GM12892 (cell line): ENCODE data around the gene CNTFR.

ENCODE experiments used
- DNase-seq: peaks from one replicate; pipeline ENCODE4 v3.0.0; 2011; ENCODE audit not compliant: insufficient read length
- FAIRE-seq: peaks from 2 replicates; lab custom pipeline; 2011; peaks lifted over from hg19 to GRCh38; lab: Jason Lieb, UNC
- POLR2A ChIP-seq: IDR thresholded peaks from 2 replicates; pipeline ENCODE4 v1.6.1; 2011; ENCODE audit warnings: low read depth, low read length, control low read depth
- POLR2AphosphoS5 ChIP-seq: IDR thresholded peaks from 2 replicates; pipeline ENCODE4 v1.6.1; 2011; ENCODE audit warnings: low read depth, low read length, control low read depth
- TAF1 ChIP-seq: IDR thresholded peaks from 2 replicates; pipeline ENCODE4 v1.6.1; 2011; ENCODE audit warnings: low read depth, mild to moderate bottlenecking, control low read depth, low read length, borderline replicate concordance

The CNTFR gene

GRCh38 chr9:34611811-34612787, 22.6 kb upstream of the CNTFR start, which contains the start of gene RPP25L:
TSS of gene RPP25L (minus strand) at chr9:34612097. CDS start at chr9:34611296, 801 bp downstream.
- 0 out of 2 replicates have a peak, but pooled peaks have one; percentile 51 for TF ChIP-seq TAF1
- peak; percentile 82; the same call in 1 of the 2 replicates for TF ChIP-seq POLR2A
- peak; percentile 80 for TF ChIP-seq POLR2AphosphoS5
- DNase-seq (peak; percentile 96), FAIRE-seq (peak; percentile 92)

GRCh38 chr9:34611251-34611810, 21.8 kb upstream of the CNTFR start:
- TF ChIP-seq TAF1 (no peak), POLR2AphosphoS5 (no peak), POLR2A (no peak)
- DNase-seq = no peak
- FAIRE-seq = peak; percentile 30

- FAIRE-seq (no peak), DNase-seq (no peak)
- no peak for TF ChIP-seq POLR2A
- no peak for TF ChIP-seq TAF1
These were observed 21.1 kb upstream of the CNTFR start for GRCh38 chr9:34610434-34611206.

GRCh38 chr9:34607331-34607730, 17.8 kb upstream of the CNTFR start:
- DNase-seq (no peak), FAIRE-seq (no peak)
- TF ChIP-seq POLR2A (no peak), POLR2AphosphoS5 (no peak), TAF1 (no peak)

- TF ChIP-seq POLR2A = no peak
- TF ChIP-seq POLR2AphosphoS5 = no peak
- TF ChIP-seq TAF1 = no peak
These were observed 17.4 kb upstream of the CNTFR start for GRCh38 chr9:34606905-34607304.

GRCh38 chr9:34606190-34606589, 16.7 kb upstream of the CNTFR start:
- TF ChIP-seq POLR2A (no peak), TAF1 (no peak), POLR2AphosphoS5 (no peak)
- FAIRE-seq (no peak), DNase-seq (no peak)

More at GRCh38 chr9:34606905-34607304, 17.4 kb upstream of the CNTFR start:
- FAIRE-seq (no peak), DNase-seq (no peak)

- TF ChIP-seq POLR2A = no peak
- TF ChIP-seq POLR2AphosphoS5 = no peak
- peak; percentile 95 for FAIRE-seq
- peak; percentile 65 for DNase-seq
These were observed 14.2 kb upstream of the CNTFR start for GRCh38 chr9:34603610-34604231.

- TF ChIP-seq TAF1 (no peak), POLR2A (no peak), POLR2AphosphoS5 (no peak)
- FAIRE-seq (no peak), DNase-seq (no peak)
These were observed 12.5 kb upstream of the CNTFR start for GRCh38 chr9:34601937-34602573.

GRCh38 chr9:34600908-34601307, 11.4 kb upstream of the CNTFR start:
- FAIRE-seq = no peak
- no peak for DNase-seq
- TF ChIP-seq POLR2AphosphoS5 = no peak
- TF ChIP-seq POLR2A = no peak
- no peak for TF ChIP-seq TAF1

GRCh38 chr9:34599546-34599945, 10.0 kb upstream of the CNTFR start:
- no peak for DNase-seq
- TF ChIP-seq POLR2A = no peak
- TF ChIP-seq TAF1 = no peak
- no peak for TF ChIP-seq POLR2AphosphoS5
- no peak for FAIRE-seq
